ENCODE data around the gene CCDC157. TPM values are rescaled to one million over a fixed set of nuclear protein-coding genes. Genes with fewer than 3 reads are reported as not detected.

CCDC157 gene
- total and polyA plus RNA-seq, 3 experiments from 2014 or later, result 1.4 to 2.9 (median 2.7) TPM

DNA sequence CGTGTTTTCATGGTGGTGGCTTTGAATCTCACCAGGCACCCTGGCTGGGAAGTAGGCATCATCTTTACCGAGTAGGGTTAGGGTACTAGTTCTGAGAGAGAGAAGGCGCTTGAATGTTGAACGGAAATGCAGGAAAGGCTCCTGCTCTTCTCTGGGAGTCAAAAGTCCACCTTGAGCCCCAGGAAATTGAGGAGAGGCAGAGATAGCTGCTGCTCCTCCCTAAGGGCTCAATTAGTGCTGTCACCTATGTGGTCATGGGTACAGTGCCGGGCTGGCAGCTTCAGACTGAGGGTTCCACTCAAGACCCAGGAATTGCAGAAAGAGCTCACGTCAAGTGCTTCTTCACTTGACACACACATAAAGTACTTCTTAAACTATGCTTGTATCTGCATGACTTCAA, 1.7 kb downstream of the CCDC157 start:
- POLR2A ChIA-PET, result no interaction called here

DNA sequence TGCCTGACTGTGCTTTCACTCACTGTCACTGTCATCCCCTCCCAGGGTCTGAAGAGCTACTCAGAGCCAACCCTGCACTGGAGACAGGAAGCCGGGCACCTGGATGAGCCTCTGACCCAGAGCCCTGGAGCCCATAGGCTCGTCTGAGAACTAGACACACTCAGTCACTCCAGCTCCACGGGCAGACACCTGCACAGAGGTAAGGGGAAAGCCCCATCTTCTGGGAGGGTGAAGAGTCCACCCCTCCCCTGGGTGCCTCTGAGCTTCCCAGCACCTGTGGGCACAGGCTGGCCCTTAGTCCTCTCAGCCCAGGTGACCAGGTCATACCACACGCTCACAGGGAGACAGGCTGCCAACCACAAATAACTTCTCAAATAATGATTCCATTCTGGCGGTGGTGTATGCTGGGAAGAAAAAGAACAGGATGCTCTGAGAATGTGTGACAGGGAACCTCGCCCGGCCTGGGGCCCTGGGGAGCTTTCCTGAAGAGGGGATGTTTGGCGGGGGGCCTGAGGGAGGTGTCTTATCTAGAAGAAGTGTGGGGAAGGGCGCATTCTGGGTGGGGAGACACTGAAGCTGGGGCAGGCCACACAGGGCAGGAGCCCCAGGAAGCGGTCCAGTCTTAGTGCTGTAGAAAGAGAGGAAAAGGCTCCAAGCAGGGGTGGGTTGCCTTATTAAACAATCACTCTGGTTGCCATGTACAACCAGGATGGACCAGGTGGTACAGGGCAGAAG, 5.3 kb downstream of the CCDC157 start:
- ChIA-PET CTCF (no interaction called here), POLR2A (no interaction called here)
- H3K36me3 Mint-ChIP-seq, result peaks cover 0 to 13% (median 0%) of the 10 kb centered on the region in 3 donors
- H3K4me1 Mint-ChIP-seq, result peaks cover 6 to 10% (median 8%) of the 10 kb centered on the region in 3 donors
- H3K27ac ChIP-seq (ENCODE audit: low read depth, low read length), result no peak overlapping the region
- no peaks in the 10 kb centered on the region for H3K9me3 Mint-ChIP-seq
- H3K4me1 ChIP-seq (ENCODE audit: insufficient read depth, low read length), result peaks cover 6% of the 10 kb centered on the region
- H3K27me3 Mint-ChIP-seq, result peaks cover 0 to 4% of the 10 kb centered on the region in 2 donors
- H3K27ac Mint-ChIP-seq, result peak overlapping the region in 2 of 8 donors; percentile 50 to 64
- no peaks in the 10 kb centered on the region for H3K27me3 ChIP-seq (ENCODE audit: insufficient read depth, low read length, poor library complexity, severe bottlenecking)
- no peak overlapping the region for H3K4me3 Mint-ChIP-seq
- H3K4me3 ChIP-seq (ENCODE audit: low read length), result no peak overlapping the region
- H3K9me3 ChIP-seq (ENCODE audit: low read length), result no peaks in the 10 kb centered on the region
- no peak for DNase-seq
- no peaks in the 10 kb centered on the region for H3K36me3 ChIP-seq (ENCODE audit: insufficient read depth, low read length)

More for the DNA sequence above, 1.7 kb downstream of the CCDC157 start:
- peak overlapping the region in 5 of 7 donors; percentile 61 to 97 (median 76) for H3K4me3 Mint-ChIP-seq
- peak overlapping the region in 4 of 8 donors; percentile 69 to 98 (median 88) for H3K27ac Mint-ChIP-seq
- Histone ChIP-seq H3K36me3 (ENCODE audit: insufficient read depth, low read length) (peaks cover 6% of the 10 kb centered on the region), H3K4me3 (ENCODE audit: low read length) (no peak overlapping the region), H3K27me3 (ENCODE audit: insufficient read depth, low read length, poor library complexity, severe bottlenecking) (no peaks in the 10 kb centered on the region), H3K4me1 (ENCODE audit: insufficient read depth, low read length) (peaks cover 34% of the 10 kb centered on the region), H3K9me3 (ENCODE audit: low read length) (no peaks in the 10 kb centered on the region), H3K27ac (ENCODE audit: low read depth, low read length) (no peak overlapping the region)
- H3K27me3 Mint-ChIP-seq, result peaks cover 0 to 3% of the 10 kb centered on the region in 2 donors
- DNase-seq, result no peak
- H3K4me1 Mint-ChIP-seq, result peaks cover 35 to 41% (median 40%) of the 10 kb centered on the region in 3 donors
- CTCF ChIA-PET, result interaction anchor here (0.8 to 4.3 kb wide), 3 partner anchors 26 to 70 kb away, joined by 3 to 42 read pairs (median 3); partner anchors contain the start of genes CASTOR1 and RNF215
- peaks cover 0 to 30% (median 1%) of the 10 kb centered on the region in 3 donors for H3K36me3 Mint-ChIP-seq
- no peaks in the 10 kb centered on the region for H3K9me3 Mint-ChIP-seq

GRCh38 chr22:30362651-30363281, 6.0 kb downstream of the CCDC157 start:
- CTCF ChIA-PET, result no interaction called here
- no peaks in the 10 kb centered on the region for H3K9me3 Mint-ChIP-seq
- no peak for DNase-seq
- Histone ChIP-seq H3K27me3 (ENCODE audit: insufficient read depth, low read length, poor library complexity, severe bottlenecking) (no peaks in the 10 kb centered on the region), H3K4me1 (ENCODE audit: insufficient read depth, low read length) (no peaks in the 10 kb centered on the region), H3K36me3 (ENCODE audit: insufficient read depth, low read length) (no peaks in the 10 kb centered on the region), H3K4me3 (ENCODE audit: low read length) (no peak overlapping the region), H3K27ac (ENCODE audit: low read depth, low read length) (no peak overlapping the region), H3K9me3 (ENCODE audit: low read length) (no peaks in the 10 kb centered on the region)
- POLR2A ChIA-PET, result no interaction called here
- peaks cover 0 to 10% (median 0%) of the 10 kb centered on the region in 3 donors for H3K36me3 Mint-ChIP-seq
- peaks cover 3 to 5% (median 4%) of the 10 kb centered on the region in 3 donors for H3K4me1 Mint-ChIP-seq
- peaks cover 0 to 2% of the 10 kb centered on the region in 2 donors for H3K27me3 Mint-ChIP-seq
- H3K4me3 Mint-ChIP-seq, result no peak overlapping the region
- H3K27ac Mint-ChIP-seq, result peak overlapping the region in 1 of 8 donors; percentile 82

DNA sequence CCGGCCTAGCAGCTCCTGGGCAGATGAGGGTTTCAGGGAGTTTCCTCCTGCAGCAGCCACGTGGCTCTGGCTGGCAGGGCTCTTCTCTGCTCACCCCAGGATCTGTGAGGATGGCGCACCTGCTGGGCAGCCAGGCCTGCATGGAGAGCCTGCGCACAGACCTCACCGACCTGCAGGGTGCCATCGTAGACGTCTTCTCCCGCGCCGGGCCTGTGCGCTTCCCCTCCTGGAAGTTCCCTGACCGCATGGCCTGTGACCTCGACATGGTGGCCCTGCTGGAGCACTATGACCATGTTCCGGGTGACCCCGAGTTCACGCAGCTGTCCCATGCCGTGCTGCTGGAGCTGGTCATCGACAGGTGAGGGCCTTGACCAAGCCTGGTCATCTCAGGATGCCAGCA, 9.1 kb downstream of the CCDC157 start:
- CTCF ChIA-PET, result interaction anchor here (1.2 kb wide), 1 partner anchor 78 kb away, joined by 4 read pairs; no protein-coding TSS in a partner anchor
- no peak for DNase-seq
- POLR2A ChIA-PET, result no interaction called here
- no peaks in the 10 kb centered on the region for H3K9me3 ChIP-seq (ENCODE audit: low read length)
- no peaks in the 10 kb centered on the region for H3K27me3 ChIP-seq (ENCODE audit: insufficient read depth, low read length, poor library complexity, severe bottlenecking)
- H3K27ac ChIP-seq (ENCODE audit: low read depth, low read length), result no peak overlapping the region
- Mint-ChIP-seq H3K9me3 (no peaks in the 10 kb centered on the region), H3K36me3 (peaks cover 0 to 10% (median 0%) of the 10 kb centered on the region in 3 donors), H3K4me1 (no peaks in the 10 kb centered on the region), H3K27me3 (peaks cover 0 to 2% of the 10 kb centered on the region in 2 donors), H3K27ac (no peak overlapping the region), H3K4me3 (no peak overlapping the region)
- no peaks in the 10 kb centered on the region for H3K4me1 ChIP-seq (ENCODE audit: insufficient read depth, low read length)
- no peak overlapping the region for H3K4me3 ChIP-seq (ENCODE audit: low read length)
- no peaks in the 10 kb centered on the region for H3K36me3 ChIP-seq (ENCODE audit: insufficient read depth, low read length)

DNA sequence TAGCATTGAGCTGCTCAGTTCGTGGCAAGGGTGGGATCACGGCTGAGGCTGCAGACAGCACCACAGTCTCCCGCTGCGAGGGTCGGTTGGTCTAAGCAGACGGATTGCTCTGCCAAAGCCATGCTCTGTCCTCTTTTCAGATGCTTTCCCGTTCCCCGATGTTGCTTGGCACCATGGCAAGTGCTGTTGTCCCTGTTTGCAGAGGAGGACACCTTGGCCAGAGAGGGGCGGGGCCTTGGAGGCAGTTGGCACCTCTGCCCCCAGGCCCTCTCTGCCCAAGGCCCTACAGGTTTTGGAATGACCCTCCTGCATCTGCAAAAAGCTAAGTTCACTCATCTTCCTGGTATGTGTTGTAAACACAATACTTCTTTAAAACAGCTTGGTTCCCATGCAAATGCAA, 11.6 kb downstream of the CCDC157 start:
- Histone ChIP-seq H3K4me1 (ENCODE audit: insufficient read depth, low read length) (no peaks in the 10 kb centered on the region), H3K36me3 (ENCODE audit: insufficient read depth, low read length) (no peaks in the 10 kb centered on the region), H3K4me3 (ENCODE audit: low read length) (no peak overlapping the region), H3K27me3 (ENCODE audit: insufficient read depth, low read length, poor library complexity, severe bottlenecking) (no peaks in the 10 kb centered on the region), H3K27ac (ENCODE audit: low read depth, low read length) (no peak overlapping the region), H3K9me3 (ENCODE audit: low read length) (no peaks in the 10 kb centered on the region)
- Mint-ChIP-seq H3K36me3 (peaks cover 0 to 6% (median 0%) of the 10 kb centered on the region in 3 donors), H3K27me3 (peaks cover 0 to 2% of the 10 kb centered on the region in 2 donors), H3K9me3 (no peaks in the 10 kb centered on the region), H3K27ac (no peak overlapping the region), H3K4me3 (no peak overlapping the region), H3K4me1 (no peaks in the 10 kb centered on the region)
- ChIA-PET POLR2A (no interaction called here), CTCF (interaction anchor here (1.1 to 1.8 kb wide), 3 partner anchors 19 to 81 kb away, joined by 3 to 7 read pairs (median 5); partner anchors contain the start of gene RNF215)
- no peak for DNase-seq

DNA sequence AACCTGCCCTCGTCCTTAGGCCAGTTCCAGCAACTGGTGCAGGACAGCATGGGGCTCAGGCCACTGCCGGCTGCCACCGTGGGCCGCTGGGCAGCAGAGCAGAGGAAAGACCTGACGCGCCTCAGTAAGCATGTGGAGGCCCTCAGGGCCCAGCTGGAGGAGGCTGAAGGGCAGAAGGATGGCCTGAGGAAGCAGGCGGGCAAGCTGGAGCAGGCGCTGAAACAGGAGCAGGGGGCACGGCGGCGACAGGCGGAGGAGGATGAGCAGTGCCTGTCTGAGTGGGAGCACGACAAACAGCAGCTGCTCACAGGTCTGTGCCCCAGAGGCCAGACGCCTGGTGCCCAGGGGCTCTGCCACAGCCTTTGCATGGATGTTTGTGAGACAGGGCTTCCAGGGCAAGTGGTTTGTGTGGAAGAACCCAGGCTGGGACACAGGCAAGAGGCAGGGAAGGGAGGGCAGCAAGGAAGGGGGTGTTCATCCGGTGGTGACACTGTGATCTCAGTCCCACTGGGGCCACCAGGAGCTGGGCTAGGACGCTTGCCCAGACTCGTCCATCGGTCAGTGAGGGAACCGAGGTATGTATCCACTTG, 13.9 kb downstream of the CCDC157 start:
- Histone ChIP-seq H3K27ac (ENCODE audit: low read depth, low read length) (no peak overlapping the region), H3K9me3 (ENCODE audit: low read length) (no peaks in the 10 kb centered on the region), H3K27me3 (ENCODE audit: insufficient read depth, low read length, poor library complexity, severe bottlenecking) (no peaks in the 10 kb centered on the region), H3K4me1 (ENCODE audit: insufficient read depth, low read length) (no peaks in the 10 kb centered on the region), H3K4me3 (ENCODE audit: low read length) (no peak overlapping the region), H3K36me3 (ENCODE audit: insufficient read depth, low read length) (no peaks in the 10 kb centered on the region)
- peak overlapping the region in 1 of 8 donors; percentile 57 for H3K27ac Mint-ChIP-seq
- peaks cover 0 to 4% (median 0%) of the 10 kb centered on the region in 3 donors for H3K36me3 Mint-ChIP-seq
- no peak overlapping the region for H3K4me3 Mint-ChIP-seq
- peaks cover 0 to 2% of the 10 kb centered on the region in 2 donors for H3K27me3 Mint-ChIP-seq
- H3K9me3 Mint-ChIP-seq, result no peaks in the 10 kb centered on the region
- CTCF ChIA-PET, result no interaction called here
- POLR2A ChIA-PET, result no interaction called here
- no peaks in the 10 kb centered on the region for H3K4me1 Mint-ChIP-seq
- DNase-seq, result no peak

- Mint-ChIP-seq H3K4me1 (no peaks in the 10 kb centered on the region), H3K27me3 (no peaks in the 10 kb centered on the region), H3K9me3 (no peaks in the 10 kb centered on the region), H3K4me3 (no peak overlapping the region), H3K27ac (no peak overlapping the region), H3K36me3 (peaks cover 0 to 3% (median 0%) of the 10 kb centered on the region in 3 donors)
- Histone ChIP-seq H3K27ac (ENCODE audit: low read depth, low read length) (no peak overlapping the region), H3K4me1 (ENCODE audit: insufficient read depth, low read length) (no peaks in the 10 kb centered on the region), H3K27me3 (ENCODE audit: insufficient read depth, low read length, poor library complexity, severe bottlenecking) (no peaks in the 10 kb centered on the region), H3K36me3 (ENCODE audit: insufficient read depth, low read length) (no peaks in the 10 kb centered on the region), H3K4me3 (ENCODE audit: low read length) (no peak overlapping the region), H3K9me3 (ENCODE audit: low read length) (no peaks in the 10 kb centered on the region)
- ChIA-PET CTCF (no interaction called here), POLR2A (no interaction called here)
- peak in 1 of 5 donors; percentile 42 for DNase-seq
These were observed 14.5 kb downstream of the CCDC157 start for GRCh38 chr22:30371321-30371720.

- POLR2A ChIA-PET, result no interaction called here
- no peak overlapping the region for H3K27ac ChIP-seq (ENCODE audit: low read depth, low read length)
- no peaks in the 10 kb centered on the region for H3K27me3 Mint-ChIP-seq
- H3K4me3 ChIP-seq (ENCODE audit: low read length), result no peak overlapping the region
- H3K9me3 Mint-ChIP-seq, result no peaks in the 10 kb centered on the region
- H3K36me3 Mint-ChIP-seq, result no peaks in the 10 kb centered on the region
- DNase-seq, result no peak
- no peaks in the 10 kb centered on the region for H3K4me1 Mint-ChIP-seq
- H3K27me3 ChIP-seq (ENCODE audit: insufficient read depth, low read length, poor library complexity, severe bottlenecking), result no peaks in the 10 kb centered on the region
- no peaks in the 10 kb centered on the region for H3K36me3 ChIP-seq (ENCODE audit: insufficient read depth, low read length)
- H3K27ac Mint-ChIP-seq, result no peak overlapping the region
- CTCF ChIA-PET, result interaction anchor here (1.3 kb wide), 1 partner anchor 84 kb away, joined by 4 read pairs; no protein-coding TSS in a partner anchor
- H3K9me3 ChIP-seq (ENCODE audit: low read length), result no peaks in the 10 kb centered on the region
- H3K4me3 Mint-ChIP-seq, result no peak overlapping the region
- H3K4me1 ChIP-seq (ENCODE audit: insufficient read depth, low read length), result no peaks in the 10 kb centered on the region
These were observed 15.2 kb downstream of the CCDC157 start for GRCh38 chr22:30371981-30372380.

Data from CD8-positive, alpha-beta memory T cell (primary cell).